ENCODE data around the gene ZNF668.
A peak's percentile ranks its signal among the peaks of the same experiment; 100 is the strongest.

The ZNF668 gene

GRCh38 chr16:31073970-31074813, at the start of gene ZNF668, which contains the start of gene ZNF646:
TSS of gene ZNF668 (minus strand) at chr16:31074240. CDS start at chr16:31064459, 9,781 bp downstream.
TSS of gene ZNF646 (plus strand) at chr16:31074422. CDS start at chr16:31076325, 1,903 bp downstream.
- DNase-seq (ENCODE audit: low read depth): peak; percentile 98
- TF ChIP-seq CTCF (conservative IDR thresholded peaks at IDR 0.05; ENCODE audit: low read depth, low read length): no peak
- H3K4me3 ChIP-seq (ENCODE audit: low read length): peak within 1 kb of the TSS; percentile 99

GRCh38 chr16:31120129-31120528, 46.1 kb upstream of the ZNF668 start:
- no peak for TF ChIP-seq CTCF (conservative IDR thresholded peaks at IDR 0.05; ENCODE audit: low read depth, low read length)
- no peak for DNase-seq (ENCODE audit: low read depth)
- H3K4me3 ChIP-seq (ENCODE audit: low read length): no peak overlapping the region

GRCh38 chr16:31118223-31119155, 44.4 kb upstream of the ZNF668 start:
- no peak for DNase-seq (ENCODE audit: low read depth)
- no peak for TF ChIP-seq CTCF (conservative IDR thresholded peaks at IDR 0.05; ENCODE audit: low read depth, low read length)
- peak overlapping the region; percentile 87 for H3K4me3 ChIP-seq (ENCODE audit: low read length)

- peak within 1 kb of the TSS; percentile 87 for H3K4me3 ChIP-seq (ENCODE audit: low read length)
- peak; percentile 90 for DNase-seq (ENCODE audit: low read depth)
- no peak for TF ChIP-seq CTCF (conservative IDR thresholded peaks at IDR 0.05; ENCODE audit: low read depth, low read length)
Observed at GRCh38 chr16:31117384-31118222, 43.6 kb upstream of the ZNF668 start, which contains the start of gene KAT8. TSS of gene KAT8 (plus strand) at chr16:31117664. CDS start at chr16:31117682, 18 bp downstream.

GRCh38 chr16:31114468-31114867, 40.4 kb upstream of the ZNF668 start:
- H3K4me3 ChIP-seq (ENCODE audit: low read length): no peak overlapping the region
- no peak for TF ChIP-seq CTCF (conservative IDR thresholded peaks at IDR 0.05; ENCODE audit: low read depth, low read length)
- DNase-seq (ENCODE audit: low read depth): no peak
